DND-41 (cell line): ENCODE measurements around the gene IL7R.
A peak's percentile ranks its signal among the peaks of the same experiment; 100 is the strongest.

Source experiments
- ATAC-seq: fragments of 200-7000 bp; cut with Tn5 transposase; 3 replicates; pipeline ENCODE4 v1.9.1; 2021; ENCODE audit warnings: low read depth; ENCODE audit not compliant: insufficient read depth
- DNase-seq: peaks from one replicate; pipeline ENCODE4 v3.0.0-alpha.2; 2020
- H2AFZ ChIP-seq: 2 replicates; pipeline ENCODE4 v1.6.0; 2012; ENCODE audit warnings: low read depth, low read length
- H3K27ac ChIP-seq: 2 replicates; pipeline ENCODE4 v1.5.1; 2012; ENCODE audit warnings: low read length, inconsistent platforms
- H3K27me3 ChIP-seq: fragments of 200-600 bp; sonication (generic); 2 replicates; pipeline ENCODE4 v1.6.0; 2012; ENCODE audit warnings: low read length, mild to moderate bottlenecking, inconsistent platforms; ENCODE audit not compliant: insufficient read depth, poor library complexity
- H3K36me3 ChIP-seq: 2 replicates; pipeline ENCODE4 v1.5.1; 2012; ENCODE audit warnings: low read length, inconsistent platforms; ENCODE audit not compliant: insufficient read depth
- H3K4me1 ChIP-seq: 2 replicates; pipeline ENCODE4 v1.5.1; 2012; ENCODE audit warnings: mild to moderate bottlenecking, low read length; ENCODE audit not compliant: insufficient read depth
- H3K4me2 ChIP-seq: 2 replicates; pipeline ENCODE4 v1.6.0; 2012; ENCODE audit warnings: mild to moderate bottlenecking, moderate library complexity, low read length, inconsistent platforms; ENCODE audit not compliant: insufficient read depth
- H3K4me3 ChIP-seq, 2 experiments: fragments of 200-600 bp in 1 of 2; shearing (Covaris generic) in 1 of 2; 2 replicates each; pipeline ENCODE4 v1.5.1; 2012 to 2016; ENCODE audit warnings: inconsistent platforms in 2 of 2, low read length in 2 of 2, mild to moderate bottlenecking in 2 of 2, low read depth in 1 of 2, moderate library complexity in 1 of 2
- H3K79me2 ChIP-seq: 2 replicates; pipeline ENCODE4 v1.6.0; 2012; ENCODE audit warnings: low read length, inconsistent platforms; ENCODE audit not compliant: insufficient read depth
- H3K9ac ChIP-seq: 2 replicates; pipeline ENCODE4 v1.6.0; 2012; ENCODE audit warnings: low read depth, mild to moderate bottlenecking, inconsistent platforms, low read length, moderate library complexity
- H3K9me3 ChIP-seq: 2 replicates; pipeline ENCODE4 v1.5.1; 2012; ENCODE audit warnings: low read length, moderate library complexity, mild to moderate bottlenecking, inconsistent platforms; ENCODE audit not compliant: insufficient read depth, severe bottlenecking
- H4K20me1 ChIP-seq: 2 replicates; pipeline ENCODE4 v1.6.0; 2012; ENCODE audit warnings: low read length; ENCODE audit not compliant: insufficient read depth
- CTCF ChIP-seq: IDR thresholded peaks from 2 replicates; pipeline ENCODE4 v1.5.1; 2012; ENCODE audit warnings: borderline replicate concordance, low read length, moderate library complexity, mild to moderate bottlenecking; ENCODE audit not compliant: poor library complexity, severe bottlenecking; ENCODE audit errors: extremely low read depth
- EZH2 ChIP-seq: IDR thresholded peaks from 3 replicates; pipeline ENCODE4 v1.6.1; 2012; ENCODE audit warnings: borderline replicate concordance, low read depth, mild to moderate bottlenecking, moderate library complexity, low read length, inconsistent platforms; ENCODE audit not compliant: severe bottlenecking

Gene IL7R

GRCh38 chr5:35857606-35858205, 1.0 kb downstream of the IL7R start:
- Histone ChIP-seq H3K27me3 (no peaks in the 10 kb centered on the region), H3K79me2 (peaks cover 76% of the 10 kb centered on the region), H3K27ac (peak overlapping the region; percentile 99), H3K36me3 (peaks cover 47% of the 10 kb centered on the region), H4K20me1 (no peaks in the 10 kb centered on the region), H3K9ac (peak overlapping the region; percentile 70), H3K4me1 (peaks cover 71% of the 10 kb centered on the region), H3K4me2 (peak overlapping the region; percentile 65), H2AFZ (no peak overlapping the region), H3K4me3 (peak overlapping the region; percentile 73 to 88), H3K9me3 (no peaks in the 10 kb centered on the region)
- DNase-seq: no peak
- TF ChIP-seq EZH2: no peak
- ATAC-seq: no peak

- peaks cover 91% of the 10 kb centered on the region for H3K79me2 ChIP-seq
- DNase-seq: peak; percentile 53
- no peak overlapping the region for H2AFZ ChIP-seq
Measured at GRCh38 chr5:35859101-35859661, 2.5 kb downstream of the IL7R start.

GRCh38 chr5:35860686-35861085, 4.0 kb downstream of the IL7R start:
- H3K79me2 ChIP-seq: peaks cover 100% of the 10 kb centered on the region
- peak overlapping the region; percentile 73 to 88; a peak in 3 of 4 replicates for H3K4me3 ChIP-seq
- TF ChIP-seq CTCF: no peak
- peak overlapping the region; percentile 65 for H3K4me2 ChIP-seq
- no peak for DNase-seq
- H4K20me1 ChIP-seq: peaks cover under 1% of the 10 kb centered on the region; the same call in 1 of the 2 replicates
- ATAC-seq: no peak
- H3K27ac ChIP-seq: peak overlapping the region; percentile 99
- no peaks in the 10 kb centered on the region for H3K9me3 ChIP-seq
- H3K4me1 ChIP-seq: peaks cover 69% of the 10 kb centered on the region
- peaks cover 76% of the 10 kb centered on the region for H3K36me3 ChIP-seq
- no peak overlapping the region for H2AFZ ChIP-seq
- H3K9ac ChIP-seq: peak overlapping the region; percentile 70
- H3K27me3 ChIP-seq: no peaks in the 10 kb centered on the region

More at GRCh38 chr5:35859101-35859661, 2.5 kb downstream of the IL7R start:
- Histone ChIP-seq H4K20me1 (no peaks in the 10 kb centered on the region; the same call in 1 of the 2 replicates), H3K27me3 (no peaks in the 10 kb centered on the region), H3K4me3 (peak overlapping the region; percentile 73 to 88), H3K9me3 (no peaks in the 10 kb centered on the region), H3K9ac (peak overlapping the region; percentile 70), H3K4me1 (peaks cover 73% of the 10 kb centered on the region), H3K27ac (peak overlapping the region; percentile 99), H3K4me2 (peak overlapping the region; percentile 65), H3K36me3 (peaks cover 62% of the 10 kb centered on the region)
- TF ChIP-seq EZH2 (no peak), CTCF (no peak)
- ATAC-seq: peak; percentile 49

GRCh38 chr5:35861718-35862117, 5.0 kb downstream of the IL7R start:
- peak overlapping the region; percentile 99 for H3K27ac ChIP-seq
- TF ChIP-seq EZH2 (no peak), CTCF (no peak)
- peak overlapping the region; percentile 73 to 88; a peak in 3 of 4 replicates for H3K4me3 ChIP-seq
- H2AFZ ChIP-seq: no peak overlapping the region
- H4K20me1 ChIP-seq: peaks cover 2% of the 10 kb centered on the region; the same call in 1 of the 2 replicates
- H3K27me3 ChIP-seq: no peaks in the 10 kb centered on the region
- peaks cover 100% of the 10 kb centered on the region for H3K79me2 ChIP-seq
- H3K9me3 ChIP-seq: no peaks in the 10 kb centered on the region
- peaks cover 69% of the 10 kb centered on the region for H3K4me1 ChIP-seq
- H3K9ac ChIP-seq: peak overlapping the region; percentile 70
- peak overlapping the region; percentile 65 for H3K4me2 ChIP-seq
- peaks cover 86% of the 10 kb centered on the region for H3K36me3 ChIP-seq
- no peak for DNase-seq
- no peak for ATAC-seq
